ENCODE data around the gene C1orf115. TPM values are rescaled to one million over a fixed set of nuclear protein-coding genes. Genes with fewer than 3 reads are reported as not detected.

C1orf115 gene
- total and polyA plus RNA-seq, 4 donors: 13.3 to 19.0 (median 18.5) TPM

DNA sequence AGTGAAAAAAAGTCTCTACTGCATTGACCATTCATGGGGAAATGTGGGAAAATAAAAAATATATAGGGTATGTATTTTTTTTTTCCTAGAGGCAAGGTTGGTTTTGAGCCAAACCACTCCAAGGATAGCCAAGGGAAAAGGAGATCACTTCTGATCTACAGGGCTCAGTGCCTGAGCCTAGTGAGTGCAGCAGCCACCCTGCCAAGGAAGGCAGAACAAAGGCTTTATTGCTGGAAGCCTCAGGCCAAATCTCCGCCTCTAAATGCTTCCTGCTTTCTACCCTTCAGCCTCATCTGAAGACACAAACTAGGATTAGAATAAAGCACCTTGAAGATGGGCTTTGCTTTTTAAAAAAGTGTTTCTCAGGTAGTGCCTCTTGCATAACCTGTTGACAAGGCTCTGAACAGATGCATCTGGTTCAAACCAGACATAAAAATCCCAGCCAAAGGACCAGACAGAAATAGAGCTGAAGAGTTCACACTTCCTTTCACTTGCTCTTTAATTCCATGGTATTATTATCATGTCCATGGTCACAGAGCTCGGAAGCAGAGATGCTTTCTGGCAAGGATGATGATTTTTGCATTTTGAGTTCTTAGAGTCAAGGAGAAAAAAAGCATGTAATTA lies 10.5 kb downstream of the C1orf115 start:
- Histone ChIP-seq H3K9me3 (ENCODE audit: control insufficient read depth in 4 of 4, insufficient read depth in 3 of 4, low read length in 3 of 4) (no peaks in the 10 kb centered on the region), H3K9ac (ENCODE audit: insufficient read depth in 1 of 2, low read length in 2 of 2) (peak overlapping the region in 1 of 2 donors; percentile 7), H3K36me3 (ENCODE audit: control insufficient read depth in 4 of 4, insufficient read depth in 4 of 4, low read length in 4 of 4) (peaks cover 0 to 4% (median 1%) of the 10 kb centered on the region in 4 donors), H3K27ac (ENCODE audit: low read depth in 1 of 2, low read length in 1 of 2) (no peak overlapping the region), H3K4me1 (ENCODE audit: control insufficient read depth in 5 of 5, insufficient read depth in 5 of 5, low read length in 5 of 5) (peaks cover 0 to 9% (median 4%) of the 10 kb centered on the region in 5 donors), H3K4me3 (no peak overlapping the region), H3K27me3 (ENCODE audit: control insufficient read depth in 3 of 3, insufficient read depth in 3 of 3, low read length in 2 of 3) (no peaks in the 10 kb centered on the region)
- WGBS, 2 donors: 59 to 60% methylated on average over 2 of the region's 2 CpGs
- DNase-seq: peak; percentile 37 to 66 (median 57)
- no peak for TF ChIP-seq CTCF (IDR thresholded peaks at IDR 0.05; ENCODE audit: control extremely low read depth, extremely low read depth)
- no peak for ATAC-seq (ENCODE audit: insufficient read depth, low FRiP score)

GRCh38 chr1:220701974-220702373 lies 11.8 kb downstream of the C1orf115 start:
- TF ChIP-seq CTCF (IDR thresholded peaks at IDR 0.05; ENCODE audit: control extremely low read depth, extremely low read depth): no peak
- H3K4me3 ChIP-seq: no peak overlapping the region
- peaks cover 0 to 2% (median under 1%) of the 10 kb centered on the region in 4 donors for H3K36me3 ChIP-seq (ENCODE audit: control insufficient read depth in 4 of 4, insufficient read depth in 4 of 4, low read length in 4 of 4)
- no peak for DNase-seq
- peaks cover 0 to 9% (median 4%) of the 10 kb centered on the region in 5 donors for H3K4me1 ChIP-seq (ENCODE audit: control insufficient read depth in 5 of 5, insufficient read depth in 5 of 5, low read length in 5 of 5)
- no peaks in the 10 kb centered on the region for H3K9me3 ChIP-seq (ENCODE audit: control insufficient read depth in 4 of 4, insufficient read depth in 3 of 4, low read length in 3 of 4)
- 39 to 58% methylated on average over 6 of the region's 6 CpGs for WGBS, 2 donors
- H3K9ac ChIP-seq (ENCODE audit: insufficient read depth in 1 of 2, low read length in 2 of 2): no peak overlapping the region
- no peak for ATAC-seq (ENCODE audit: insufficient read depth, low FRiP score)
- no peak overlapping the region for H3K27ac ChIP-seq (ENCODE audit: low read depth in 1 of 2, low read length in 1 of 2)
- H3K27me3 ChIP-seq (ENCODE audit: control insufficient read depth in 3 of 3, insufficient read depth in 3 of 3, low read length in 2 of 3): no peaks in the 10 kb centered on the region

GRCh38 chr1:220702733-220703270 lies 12.6 kb downstream of the C1orf115 start:
- peaks cover 0 to under 1% (median 0%) of the 10 kb centered on the region in 4 donors for H3K36me3 ChIP-seq (ENCODE audit: control insufficient read depth in 4 of 4, insufficient read depth in 4 of 4, low read length in 4 of 4)
- no peaks in the 10 kb centered on the region for H3K9me3 ChIP-seq (ENCODE audit: control insufficient read depth in 4 of 4, insufficient read depth in 3 of 4, low read length in 3 of 4)
- H3K27ac ChIP-seq (ENCODE audit: low read depth in 1 of 2, low read length in 1 of 2): no peak overlapping the region
- WGBS, 2 donors: 30 to 46% methylated on average over 5 of the region's 5 CpGs
- no peak overlapping the region for H3K9ac ChIP-seq (ENCODE audit: insufficient read depth in 1 of 2, low read length in 2 of 2)
- DNase-seq (no peak), ATAC-seq (ENCODE audit: insufficient read depth, low FRiP score) (no peak)
- H3K27me3 ChIP-seq (ENCODE audit: control insufficient read depth in 3 of 3, insufficient read depth in 3 of 3, low read length in 2 of 3): no peaks in the 10 kb centered on the region
- TF ChIP-seq CTCF (IDR thresholded peaks at IDR 0.05; ENCODE audit: control extremely low read depth, extremely low read depth): no peak
- peaks cover 0 to 9% (median 4%) of the 10 kb centered on the region in 5 donors for H3K4me1 ChIP-seq (ENCODE audit: control insufficient read depth in 5 of 5, insufficient read depth in 5 of 5, low read length in 5 of 5)
- no peak overlapping the region for H3K4me3 ChIP-seq

All from lung (tissue), 12 donors.